HepG2 (cell line): Measurements from ENCODE around the gene PSMD1. TPM values are rescaled to one million over a fixed set of nuclear protein-coding genes. Genes with fewer than 3 reads are reported as not detected.

Source experiments
- ATAC-seq: fragments of 200-7000 bp; cut with Tn5 transposase; 3 replicates; pipeline ENCODE4 v1.9.1; 2020; ENCODE audit warnings: mild to moderate bottlenecking, moderate library complexity
- BruUV-seq: library from RNA; stranded (reverse); fragments of 400-500 nt; replicated peaks from 2 replicates; lab custom pipeline; 2021; lab: Mats Ljungman, UMichigan
- CTCF ChIA-PET: fragments of 300-600 bp; formaldehyde crosslinking; extraction: SDS; loops from one replicate; lab custom pipeline; 2021; ENCODE audit warnings: low total read pairs, inconsistent platforms, low intra/inter-chr PET ratio; lab: Yijun Ruan, JAX
- POLR2A ChIA-PET: fragments of 350-600 bp; sonication (Branson Sonifier 250); formaldehyde crosslinking; loops from one replicate; lab custom pipeline; 2020; ENCODE audit warnings: antibody characterized with exemption, inconsistent platforms; lab: Yijun Ruan, JAX
- DNase-seq: peaks from one replicate; pipeline ENCODE4 v3.0.0-alpha.2; 2015; ENCODE audit warnings: low spot score
- FAIRE-seq: peaks from 3 replicates; lab custom pipeline; 2011; peaks lifted over from hg19 to GRCh38; lab: Jason Lieb, UNC
- H2AFZ ChIP-seq: one replicate; pipeline ENCODE4 v1.6.1; 2011; ENCODE audit warnings: low read length, inconsistent platforms
- H3K27ac ChIP-seq: fragments of 300-600 bp; 3 replicates; pipeline ENCODE4 v1.8.0; 2011; ENCODE audit warnings: mixed run types, mild to moderate bottlenecking, mixed read lengths, low read length, inconsistent platforms; ENCODE audit not compliant: insufficient read depth; ENCODE audit errors: extremely low read length
- H3K27me3 ChIP-seq, 2 experiments: fragments of 200-600 bp in 1 of 2; 2 replicates in 1 of 2; 3 replicates in 1 of 2; pipeline versions ENCODE4 v1.6.0 to v1.8.0; 2011; ENCODE audit warnings: low read length in 2 of 2, mild to moderate bottlenecking in 2 of 2, moderate library complexity in 2 of 2, inconsistent platforms in 1 of 2; ENCODE audit not compliant: insufficient read depth in 2 of 2, control insufficient read depth in 1 of 2
- H3K36me3 ChIP-seq, 2 experiments: fragments of 200-600 bp in 1 of 2; replicated peaks in 1 of 2; 2 replicates in 1 of 2; 3 replicates in 1 of 2; pipeline versions ENCODE4 v1.5.1 to v1.8.0; 2011; ENCODE audit warnings: low read length in 2 of 2, inconsistent platforms in 1 of 2; ENCODE audit not compliant: insufficient read depth in 2 of 2, control insufficient read depth in 1 of 2
- H3K4me1 ChIP-seq: 2 replicates; pipeline ENCODE4 v1.5.1; 2012; ENCODE audit warnings: low read length, inconsistent platforms; ENCODE audit not compliant: insufficient read depth
- H3K4me2 ChIP-seq: 2 replicates; pipeline ENCODE4 v1.6.0; 2011; ENCODE audit warnings: low read depth, low read length, inconsistent platforms
- H3K4me3 ChIP-seq, 3 experiments: fragments of 200-600 bp in 1 of 3; sonication (generic), shearing (Covaris generic) in 1 of 3; replicated peaks in 1 of 3; 2 replicates each; pipeline ENCODE4 v1.5.1; 2011 to 2016; ENCODE audit warnings: low read length in 3 of 3, inconsistent platforms in 2 of 3, low read depth in 2 of 3, mild to moderate bottlenecking in 2 of 3, control low read depth in 1 of 3, mixed read lengths in 1 of 3; ENCODE audit not compliant: insufficient read depth in 1 of 3
- H3K79me2 ChIP-seq: one replicate; pipeline ENCODE4 v1.6.1; 2011; ENCODE audit warnings: low read length, inconsistent platforms; ENCODE audit not compliant: insufficient read depth
- H3K9ac ChIP-seq: 2 replicates; pipeline ENCODE4 v1.6.0; 2011; ENCODE audit warnings: mild to moderate bottlenecking, low read depth, low read length, inconsistent platforms; ENCODE audit not compliant: insufficient read depth
- H3K9me3 ChIP-seq: 2 replicates; pipeline ENCODE4 v1.5.1; 2012; ENCODE audit warnings: mild to moderate bottlenecking, low read length
- H4K20me1 ChIP-seq: 2 replicates; pipeline ENCODE4 v1.6.0; 2011; ENCODE audit warnings: inconsistent platforms, mild to moderate bottlenecking, low read length, moderate library complexity; ENCODE audit not compliant: insufficient read depth
- CBX5 ChIP-seq: sonication (generic); formaldehyde crosslinking; IDR thresholded peaks from 2 replicates; pipeline ENCODE4 v1.4.0; 2020; ENCODE audit warnings: missing genetic modification reagents, borderline replicate concordance
- HNF4A ChIP-seq: sonication (generic); formaldehyde crosslinking; IDR thresholded peaks from 2 replicates; pipeline ENCODE4 v1.4.0; 2020; ENCODE audit warnings: missing genetic modification reagents
- MIER2 ChIP-seq: IDR thresholded peaks from 2 replicates; pipeline ENCODE4 v1.6.1; 2016; ENCODE audit warnings: missing biosample characterization, missing genetic modification reagents
- NFE2L1 ChIP-seq: sonication (generic); formaldehyde crosslinking; IDR thresholded peaks from 2 replicates; pipeline ENCODE4 v1.4.0; 2020; ENCODE audit warnings: missing genetic modification reagents, mild to moderate bottlenecking, borderline replicate concordance
- POLR2AphosphoS5 ChIP-seq: IDR thresholded peaks from 2 replicates; pipeline ENCODE4 v1.6.1; 2012; ENCODE audit warnings: low read depth, low read length
- RARA ChIP-seq: IDR thresholded peaks from 2 replicates; pipeline ENCODE4 v1.6.1; 2016; ENCODE audit warnings: missing genetic modification reagents, missing compliant biosample characterization
- RELA ChIP-seq: sonication (generic); formaldehyde crosslinking; IDR thresholded peaks from 2 replicates; pipeline ENCODE4 v1.4.0; 2020; ENCODE audit warnings: missing genetic modification reagents
- RXRB ChIP-seq: IDR thresholded peaks from 2 replicates; pipeline ENCODE4 v1.6.1; 2016; ENCODE audit warnings: borderline replicate concordance, missing genetic modification reagents, missing compliant biosample characterization
- ZNF572 ChIP-seq: sonication (generic); formaldehyde crosslinking; IDR thresholded peaks from 2 replicates; pipeline ENCODE4 v1.5.1; 2020; ENCODE audit warnings: mild to moderate bottlenecking, missing genetic modification reagents
- WGBS: methylation state at CpG from one replicate; pipeline ENCODE4 v1.1.6; 2017; ENCODE audit warnings: low lambda C conversion rate; 5-methylcytosine and 5-hydroxymethylcytosine counted together
- in situ Hi-C: cut with HindIII; loops from 2 replicates; pipeline ENCODE4 v1.10.0; 2017; ENCODE audit warnings: low pct_unique_long_range_greater_than_20kb; ENCODE audit not compliant: extremely low pct_ligation_motif_present
- intact Hi-C: fragments of 100-400 bp; cut with micrococcal nuclease; formaldehyde crosslinking; loops from one replicate; pipeline ENCODE4 v1.10.0; 2022; ENCODE audit not compliant: unreplicated experiment
- polyA plus RNA-seq, 8 experiments: library from polyadenylated mRNA; depleted of rRNA in 3 of 8; stranded (reverse) in 7 of 8; unstranded in 1 of 8; fragments of >200 nt; fragmentation: Illumina TruSeq in 4 of 8; extraction: Trizol in 4 of 8; gene quantifications; 2 replicates each; pipeline versions ENCODE4 v1.2.1 to v1.2.3, GENCODE V29; 2011 to 2016; ENCODE audit warnings: low read depth in 4 of 8, missing spikeins in 1 of 8, mixed read lengths in 1 of 8; ENCODE audit not compliant: insufficient read depth in 1 of 8
- total RNA-seq, 5 experiments: library from RNA; depleted of rRNA; stranded (reverse); fragments of >200 nt; fragmentation: Illumina TruSeq; extraction: Trizol; gene quantifications; 2 replicates each; pipeline ENCODE4 v1.2.3, GENCODE V29; 2016; ENCODE audit warnings: low read depth in 1 of 5
- TF ChIP-seq, protein P1 (sequence below): sonication (generic); formaldehyde crosslinking; IDR thresholded peaks from 2 replicates; pipeline ENCODE4 v1.8.1; 2023; ENCODE audit warnings: mild to moderate bottlenecking, missing genetic modification reagents, borderline replicate concordance
- TF ChIP-seq, protein P2 (sequence below): sonication (generic); formaldehyde crosslinking; IDR thresholded peaks from one replicate; pipeline ENCODE4 v1.5.1; 2020; ENCODE audit warnings: mild to moderate bottlenecking, missing genetic modification reagents; ENCODE audit errors: not compliant biosample characterization
- TF ChIP-seq, protein P3 (sequence below): sonication (generic); formaldehyde crosslinking; IDR thresholded peaks from 2 replicates; pipeline ENCODE4 v1.4.0; 2020; ENCODE audit warnings: missing genetic modification reagents, borderline replicate concordance

Gene PSMD1
- total and polyA plus RNA-seq, 2 of the 13 experiments (the other 11 are each of a cell fraction or from before 2014, with no cell fraction given) = 136 to 191 TPM

DNA sequence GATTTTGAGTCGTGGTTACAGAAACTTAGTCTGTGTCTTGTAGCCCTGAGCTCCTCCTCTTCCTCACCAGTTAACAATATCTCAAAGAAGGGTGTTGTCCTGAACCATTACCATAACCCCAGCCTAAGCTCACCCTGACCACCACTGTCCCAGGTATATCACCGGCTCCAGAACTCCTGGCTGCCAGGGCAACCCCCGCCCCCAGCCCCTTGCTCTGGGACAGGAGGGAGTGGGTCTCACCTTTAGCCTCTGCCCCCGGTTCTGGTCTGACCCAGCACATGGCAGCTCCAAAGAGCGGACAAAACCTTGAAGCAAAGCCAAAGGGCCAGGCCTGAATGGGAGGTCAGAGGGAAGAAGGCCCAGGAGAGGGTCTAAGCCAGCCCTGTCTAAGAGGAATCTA lies 5.6 kb upstream of the PSMD1 start:
- H3K79me2 ChIP-seq = no peaks in the 10 kb centered on the region
- in situ Hi-C loops = loop anchor here (5.0 kb wide), 1 partner anchor 54 kb away; the partner anchor contains the start of gene SPATA3
- H3K4me1 ChIP-seq = peaks cover 78% of the 10 kb centered on the region
- CTCF ChIA-PET = interaction anchor here (4.3 kb wide), 1 partner anchor 13 kb away, joined by 25 read pairs; the partner anchor contains the start of gene C2orf72
- peak overlapping the region; percentile 97 for H3K27ac ChIP-seq
- no peaks in the 10 kb centered on the region for H4K20me1 ChIP-seq
- peak overlapping the region; percentile 40 to 82 (median 57) for H3K4me3 ChIP-seq
- POLR2A ChIA-PET = interaction anchor here (0.9 to 7.7 kb wide), 18 partner anchors 8 to 657 kb away, joined by 3 to 399 read pairs (median 10); partner anchors contain the start of genes C2orf72, NCL, PTMA and SPATA3
- peaks cover 3 to 11% of the 10 kb centered on the region in 2 experiments; a peak in 4 of 5 replicates for H3K36me3 ChIP-seq
- peak overlapping the region; percentile 81 for H3K9ac ChIP-seq
- no peaks in the 10 kb centered on the region for H3K9me3 ChIP-seq
- BruUV-seq = no TSS peak
- DNase-seq (peak; percentile 44), FAIRE-seq (no peak), ATAC-seq (peak; percentile 4)
- H2AFZ ChIP-seq = no peak overlapping the region
- intact Hi-C loops = loop anchor here (2.0 to 10.0 kb wide), 3 partner anchors 44 to 411 kb away; partner anchors contain the start of genes ITM2C and NCL
- H3K4me2 ChIP-seq = peak overlapping the region; percentile 100
- H3K27me3 ChIP-seq = no peaks in the 10 kb centered on the region; a peak in 1 of 5 replicates
- 0% methylated on average over 5 of the region's 5 CpGs for WGBS
- TF ChIP-seq POLR2AphosphoS5 (peak; percentile 48; the same call in 1 of the 2 replicates), RELA (CRISPR knock-in tag) (no peak), HNF4A (CRISPR knock-in tag) (peak; percentile 65; the same call in 1 of the 2 replicates), RXRB (CRISPR knock-in tag) (0 out of 2 replicates have a peak, but pooled peaks have one; percentile 7), RARA (peak; percentile 44), CBX5 (CRISPR knock-in tag) (0 out of 2 replicates have a peak, but pooled peaks have one; percentile 16), MIER2 (CRISPR knock-in tag) (0 out of 2 replicates have a peak, but pooled peaks have one; percentile 18), NFE2L1 (CRISPR knock-in tag) (no peak), ZNF572 (CRISPR knock-in tag) (no peak)
- TF ChIP-seq, protein P1, sequence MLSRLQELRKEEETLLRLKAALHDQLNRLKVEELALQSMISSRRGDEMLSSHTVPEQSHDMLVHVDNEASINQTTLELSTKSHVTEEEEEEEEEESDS (CRISPR knock-in tag) = 0 out of 2 replicates have a peak, but pooled peaks have one; percentile 32
- TF ChIP-seq, protein P2, sequence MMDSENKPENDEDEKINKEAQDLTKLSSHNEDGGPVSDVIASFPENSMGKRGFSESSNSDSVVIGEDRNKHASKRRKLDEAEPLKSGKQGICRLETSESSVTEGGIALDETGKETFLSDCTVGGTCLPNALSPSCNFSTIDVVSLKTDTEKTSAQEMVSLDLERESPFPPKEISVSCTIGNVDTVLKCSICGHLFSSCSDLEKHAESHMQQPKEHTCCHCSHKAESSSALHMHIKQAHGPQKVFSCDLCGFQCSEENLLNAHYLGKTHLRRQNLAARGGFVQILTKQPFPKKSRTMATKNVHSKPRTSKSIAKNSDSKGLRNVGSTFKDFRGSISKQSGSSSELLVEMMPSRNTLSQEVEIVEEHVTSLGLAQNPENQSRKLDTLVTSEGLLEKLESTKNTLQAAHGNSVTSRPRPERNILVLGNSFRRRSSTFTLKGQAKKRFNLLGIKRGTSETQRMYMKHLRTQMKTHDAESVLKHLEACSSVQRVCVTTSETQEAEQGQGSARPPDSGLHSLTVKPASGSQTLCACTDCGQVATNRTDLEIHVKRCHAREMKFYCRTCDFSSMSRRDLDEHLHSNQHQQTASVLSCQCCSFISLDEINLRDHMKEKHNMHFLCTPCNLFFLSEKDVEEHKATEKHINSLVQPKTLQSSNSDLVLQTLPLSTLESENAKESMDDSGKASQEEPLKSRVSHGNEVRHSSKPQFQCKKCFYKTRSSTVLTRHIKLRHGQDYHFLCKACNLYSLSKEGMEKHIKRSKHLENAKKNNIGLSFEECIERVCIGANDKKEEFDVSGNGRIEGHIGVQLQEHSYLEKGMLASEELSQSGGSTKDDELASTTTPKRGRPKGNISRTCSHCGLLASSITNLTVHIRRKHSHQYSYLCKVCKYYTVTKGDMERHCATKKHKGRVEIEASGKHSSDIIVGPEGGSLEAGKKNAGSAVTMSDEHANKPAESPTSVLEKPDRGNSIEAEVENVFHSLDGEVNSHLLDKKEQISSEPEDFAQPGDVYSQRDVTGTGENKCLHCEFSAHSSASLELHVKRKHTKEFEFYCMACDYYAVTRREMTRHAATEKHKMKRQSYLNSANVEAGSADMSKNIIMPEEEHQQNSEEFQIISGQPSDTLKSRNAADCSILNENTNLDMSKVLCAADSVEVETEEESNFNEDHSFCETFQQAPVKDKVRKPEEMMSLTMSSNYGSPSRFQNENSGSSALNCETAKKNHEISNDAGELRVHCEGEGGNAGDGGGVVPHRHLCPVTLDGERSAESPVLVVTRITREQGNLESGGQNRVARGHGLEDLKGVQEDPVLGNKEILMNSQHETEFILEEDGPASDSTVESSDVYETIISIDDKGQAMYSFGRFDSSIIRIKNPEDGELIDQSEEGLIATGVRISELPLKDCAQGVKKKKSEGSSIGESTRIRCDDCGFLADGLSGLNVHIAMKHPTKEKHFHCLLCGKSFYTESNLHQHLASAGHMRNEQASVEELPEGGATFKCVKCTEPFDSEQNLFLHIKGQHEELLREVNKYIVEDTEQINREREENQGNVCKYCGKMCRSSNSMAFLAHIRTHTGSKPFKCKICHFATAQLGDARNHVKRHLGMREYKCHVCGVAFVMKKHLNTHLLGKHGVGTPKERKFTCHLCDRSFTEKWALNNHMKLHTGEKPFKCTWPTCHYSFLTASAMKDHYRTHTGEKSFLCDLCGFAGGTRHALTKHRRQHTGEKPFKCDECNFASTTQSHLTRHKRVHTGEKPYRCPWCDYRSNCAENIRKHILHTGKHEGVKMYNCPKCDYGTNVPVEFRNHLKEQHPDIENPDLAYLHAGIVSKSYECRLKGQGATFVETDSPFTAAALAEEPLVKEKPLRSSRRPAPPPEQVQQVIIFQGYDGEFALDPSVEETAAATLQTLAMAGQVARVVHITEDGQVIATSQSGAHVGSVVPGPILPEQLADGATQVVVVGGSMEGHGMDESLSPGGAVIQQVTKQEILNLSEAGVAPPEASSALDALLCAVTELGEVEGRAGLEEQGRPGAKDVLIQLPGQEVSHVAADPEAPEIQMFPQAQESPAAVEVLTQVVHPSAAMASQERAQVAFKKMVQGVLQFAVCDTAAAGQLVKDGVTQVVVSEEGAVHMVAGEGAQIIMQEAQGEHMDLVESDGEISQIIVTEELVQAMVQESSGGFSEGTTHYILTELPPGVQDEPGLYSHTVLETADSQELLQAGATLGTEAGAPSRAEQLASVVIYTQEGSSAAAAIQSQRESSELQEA (CRISPR knock-in tag) = peak; percentile 76
- TF ChIP-seq, protein P3, sequence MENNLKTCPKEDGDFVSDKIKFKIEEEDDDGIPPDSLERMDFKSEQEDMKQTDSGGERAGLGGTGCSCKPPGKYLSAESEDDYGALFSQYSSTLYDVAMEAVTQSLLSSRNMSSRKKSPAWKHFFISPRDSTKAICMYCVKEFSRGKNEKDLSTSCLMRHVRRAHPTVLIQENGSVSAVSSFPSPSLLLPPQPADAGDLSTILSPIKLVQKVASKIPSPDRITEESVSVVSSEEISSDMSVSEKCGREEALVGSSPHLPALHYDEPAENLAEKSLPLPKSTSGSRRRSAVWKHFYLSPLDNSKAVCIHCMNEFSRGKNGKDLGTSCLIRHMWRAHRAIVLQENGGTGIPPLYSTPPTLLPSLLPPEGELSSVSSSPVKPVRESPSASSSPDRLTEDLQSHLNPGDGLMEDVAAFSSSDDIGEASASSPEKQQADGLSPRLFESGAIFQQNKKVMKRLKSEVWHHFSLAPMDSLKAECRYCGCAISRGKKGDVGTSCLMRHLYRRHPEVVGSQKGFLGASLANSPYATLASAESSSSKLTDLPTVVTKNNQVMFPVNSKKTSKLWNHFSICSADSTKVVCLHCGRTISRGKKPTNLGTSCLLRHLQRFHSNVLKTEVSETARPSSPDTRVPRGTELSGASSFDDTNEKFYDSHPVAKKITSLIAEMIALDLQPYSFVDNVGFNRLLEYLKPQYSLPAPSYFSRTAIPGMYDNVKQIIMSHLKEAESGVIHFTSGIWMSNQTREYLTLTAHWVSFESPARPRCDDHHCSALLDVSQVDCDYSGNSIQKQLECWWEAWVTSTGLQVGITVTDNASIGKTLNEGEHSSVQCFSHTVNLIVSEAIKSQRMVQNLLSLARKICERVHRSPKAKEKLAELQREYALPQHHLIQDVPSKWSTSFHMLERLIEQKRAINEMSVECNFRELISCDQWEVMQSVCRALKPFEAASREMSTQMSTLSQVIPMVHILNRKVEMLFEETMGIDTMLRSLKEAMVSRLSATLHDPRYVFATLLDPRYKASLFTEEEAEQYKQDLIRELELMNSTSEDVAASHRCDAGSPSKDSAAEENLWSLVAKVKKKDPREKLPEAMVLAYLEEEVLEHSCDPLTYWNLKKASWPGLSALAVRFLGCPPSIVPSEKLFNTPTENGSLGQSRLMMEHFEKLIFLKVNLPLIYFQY (CRISPR knock-in tag) = peak; percentile 97
